IPS-15b (cell line): Measurements from ENCODE around the gene TMX2.

Experiments used
- H3K27me3 ChIP-seq: one replicate; pipeline ENCODE4 v1.6.1; 2013; ENCODE audit warnings: low read length; ENCODE audit not compliant: control insufficient read depth, insufficient read depth
- H3K36me3 ChIP-seq: one replicate; pipeline ENCODE4 v1.6.1; 2013; ENCODE audit warnings: low read length; ENCODE audit not compliant: control insufficient read depth, insufficient read depth
- H3K4me1 ChIP-seq: one replicate; pipeline ENCODE4 v1.6.1; 2013; ENCODE audit warnings: mild to moderate bottlenecking, low read length; ENCODE audit not compliant: control insufficient read depth, insufficient read depth
- H3K4me3 ChIP-seq: one replicate; pipeline ENCODE4 v1.5.1; 2013; ENCODE audit warnings: low read depth, low read length
- H3K9ac ChIP-seq: one replicate; pipeline ENCODE4 v1.6.1; 2013; ENCODE audit warnings: low read depth, mild to moderate bottlenecking, low read length
- H3K9me3 ChIP-seq: one replicate; pipeline ENCODE4 v1.6.1; 2013; ENCODE audit warnings: mild to moderate bottlenecking, low read length; ENCODE audit not compliant: control insufficient read depth, insufficient read depth

The TMX2 gene

GRCh38 chr11:57752954-57753353 is 40.6 kb downstream of the TMX2 start:
- H3K36me3 ChIP-seq = no peaks in the 10 kb centered on the region
- H3K4me3 ChIP-seq = no peak overlapping the region
- H3K4me1 ChIP-seq = peaks cover 2% of the 10 kb centered on the region
- no peaks in the 10 kb centered on the region for H3K27me3 ChIP-seq
- no peaks in the 10 kb centered on the region for H3K9me3 ChIP-seq
- H3K9ac ChIP-seq = no peak overlapping the region

GRCh38 chr11:57758174-57758573 is 45.8 kb downstream of the TMX2 start:
- Histone ChIP-seq H3K4me1 (peaks cover 2% of the 10 kb centered on the region), H3K4me3 (no peak overlapping the region), H3K36me3 (no peaks in the 10 kb centered on the region), H3K9me3 (no peaks in the 10 kb centered on the region), H3K27me3 (no peaks in the 10 kb centered on the region), H3K9ac (no peak overlapping the region)

- H3K9me3 ChIP-seq = no peaks in the 10 kb centered on the region
- peaks cover 9% of the 10 kb centered on the region for H3K4me1 ChIP-seq
- no peaks in the 10 kb centered on the region for H3K27me3 ChIP-seq
- peak within 1 kb of the TSS; percentile 92 for H3K4me3 ChIP-seq
- no peaks in the 10 kb centered on the region for H3K36me3 ChIP-seq
- H3K9ac ChIP-seq = peak within 1 kb of the TSS; percentile 98
Measured at GRCh38 chr11:57761301-57762234, 49.2 kb downstream of the TMX2 start, which contains the start of gene CTNND1. TSS of gene CTNND1 (plus strand) at chr11:57761802. CDS start at chr11:57791479, 29,677 bp downstream.

GRCh38 chr11:57762235-57762861 is 50.0 kb downstream of the TMX2 start:
- Histone ChIP-seq H3K4me3 (peak overlapping the region; percentile 92), H3K27me3 (no peaks in the 10 kb centered on the region), H3K9ac (peak overlapping the region; percentile 98), H3K36me3 (no peaks in the 10 kb centered on the region), H3K9me3 (no peaks in the 10 kb centered on the region), H3K4me1 (peaks cover 9% of the 10 kb centered on the region)

- H3K27me3 ChIP-seq = no peaks in the 10 kb centered on the region
- H3K9ac ChIP-seq = peak overlapping the region; percentile 98
- H3K4me3 ChIP-seq = peak overlapping the region; percentile 92
- H3K36me3 ChIP-seq = no peaks in the 10 kb centered on the region
- H3K9me3 ChIP-seq = no peaks in the 10 kb centered on the region
- peaks cover 9% of the 10 kb centered on the region for H3K4me1 ChIP-seq
Measured at GRCh38 chr11:57763568-57763967, 51.2 kb downstream of the TMX2 start.

GRCh38 chr11:57764021-57764420 is 51.6 kb downstream of the TMX2 start:
- H3K9ac ChIP-seq = peak overlapping the region; percentile 4

GRCh38 chr11:57764566-57764965 is 52.2 kb downstream of the TMX2 start:
- Histone ChIP-seq H3K4me3 (peak overlapping the region; percentile 92), H3K27me3 (no peaks in the 10 kb centered on the region), H3K36me3 (no peaks in the 10 kb centered on the region), H3K9ac (peak overlapping the region; percentile 4), H3K9me3 (no peaks in the 10 kb centered on the region), H3K4me1 (peaks cover 9% of the 10 kb centered on the region)

More at GRCh38 chr11:57764021-57764420, 51.6 kb downstream of the TMX2 start:
- Histone ChIP-seq H3K27me3 (no peaks in the 10 kb centered on the region), H3K36me3 (no peaks in the 10 kb centered on the region), H3K9me3 (no peaks in the 10 kb centered on the region), H3K4me3 (peak overlapping the region; percentile 92), H3K4me1 (peaks cover 9% of the 10 kb centered on the region)

- Histone ChIP-seq H3K4me1 (peaks cover 9% of the 10 kb centered on the region), H3K36me3 (no peaks in the 10 kb centered on the region), H3K4me3 (peak overlapping the region; percentile 92), H3K9ac (peak overlapping the region; percentile 4), H3K9me3 (no peaks in the 10 kb centered on the region), H3K27me3 (no peaks in the 10 kb centered on the region)
Measured at GRCh38 chr11:57764972-57765371, 52.6 kb downstream of the TMX2 start.

- H3K36me3 ChIP-seq = no peaks in the 10 kb centered on the region
- H3K4me1 ChIP-seq = peaks cover 15% of the 10 kb centered on the region
- no peak overlapping the region for H3K4me3 ChIP-seq
- no peaks in the 10 kb centered on the region for H3K9me3 ChIP-seq
- H3K9ac ChIP-seq = no peak overlapping the region
- H3K27me3 ChIP-seq = no peaks in the 10 kb centered on the region
Measured at GRCh38 chr11:57770793-57771192, 58.4 kb downstream of the TMX2 start.

GRCh38 chr11:57771365-57771764 is 59.0 kb downstream of the TMX2 start:
- no peaks in the 10 kb centered on the region for H3K9me3 ChIP-seq
- H3K9ac ChIP-seq = no peak overlapping the region
- H3K27me3 ChIP-seq = no peaks in the 10 kb centered on the region
- H3K4me3 ChIP-seq = no peak overlapping the region
- no peaks in the 10 kb centered on the region for H3K36me3 ChIP-seq
- peaks cover 21% of the 10 kb centered on the region for H3K4me1 ChIP-seq

GRCh38 chr11:57772562-57772961 is 60.2 kb downstream of the TMX2 start:
- Histone ChIP-seq H3K27me3 (no peaks in the 10 kb centered on the region), H3K4me1 (peaks cover 30% of the 10 kb centered on the region), H3K9ac (no peak overlapping the region), H3K9me3 (no peaks in the 10 kb centered on the region), H3K4me3 (no peak overlapping the region), H3K36me3 (no peaks in the 10 kb centered on the region)
